ENCODE data around the gene GLRX2. TPM values are rescaled to one million over a fixed set of nuclear protein-coding genes. Genes with fewer than 3 reads are reported as not detected.

GLRX2 gene
- total RNA-seq, 1 donor from 2014 or later, result 2.7 TPM

DNA sequence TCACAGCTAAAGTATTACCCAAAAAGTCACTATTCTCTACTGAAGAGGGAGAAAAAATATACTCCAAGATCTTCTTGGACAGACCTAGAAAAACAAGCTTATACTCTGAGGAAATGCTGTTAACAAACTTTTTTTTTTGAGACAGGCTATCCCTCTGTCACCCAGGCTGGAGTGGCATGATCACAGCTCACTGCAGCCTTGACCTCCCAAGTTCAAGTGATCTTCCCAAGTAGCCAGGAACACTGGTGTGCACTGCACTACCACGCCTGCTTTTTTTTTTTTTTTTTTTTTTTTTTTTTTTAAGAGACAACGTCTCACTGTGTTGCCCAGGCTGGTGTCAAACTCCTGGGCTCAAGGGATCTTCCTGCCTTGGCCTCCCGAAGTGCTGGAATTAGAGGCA lies 17.3 kb downstream of the GLRX2 start:
- H3K4me3 ChIP-seq, result no peak overlapping the region
- H3K27ac ChIP-seq, result no peak overlapping the region
- intact Hi-C loops (cut with DNase I), result no loop called here
- no peaks in the 10 kb centered on the region for H3K9me3 ChIP-seq
- H3K4me1 ChIP-seq, result no peaks in the 10 kb centered on the region
- no peak for DNase-seq (ENCODE audit: extremely low spot score in 2 of 2)
- no peak for TF ChIP-seq POLR2A (IDR thresholded peaks at IDR 0.05)
- no peak for TF ChIP-seq POLR2AphosphoS5 (IDR thresholded peaks at IDR 0.05; ENCODE audit: insufficient read depth in 1 of 2, low read depth in 1 of 2)
- TF ChIP-seq, protein P1, sequence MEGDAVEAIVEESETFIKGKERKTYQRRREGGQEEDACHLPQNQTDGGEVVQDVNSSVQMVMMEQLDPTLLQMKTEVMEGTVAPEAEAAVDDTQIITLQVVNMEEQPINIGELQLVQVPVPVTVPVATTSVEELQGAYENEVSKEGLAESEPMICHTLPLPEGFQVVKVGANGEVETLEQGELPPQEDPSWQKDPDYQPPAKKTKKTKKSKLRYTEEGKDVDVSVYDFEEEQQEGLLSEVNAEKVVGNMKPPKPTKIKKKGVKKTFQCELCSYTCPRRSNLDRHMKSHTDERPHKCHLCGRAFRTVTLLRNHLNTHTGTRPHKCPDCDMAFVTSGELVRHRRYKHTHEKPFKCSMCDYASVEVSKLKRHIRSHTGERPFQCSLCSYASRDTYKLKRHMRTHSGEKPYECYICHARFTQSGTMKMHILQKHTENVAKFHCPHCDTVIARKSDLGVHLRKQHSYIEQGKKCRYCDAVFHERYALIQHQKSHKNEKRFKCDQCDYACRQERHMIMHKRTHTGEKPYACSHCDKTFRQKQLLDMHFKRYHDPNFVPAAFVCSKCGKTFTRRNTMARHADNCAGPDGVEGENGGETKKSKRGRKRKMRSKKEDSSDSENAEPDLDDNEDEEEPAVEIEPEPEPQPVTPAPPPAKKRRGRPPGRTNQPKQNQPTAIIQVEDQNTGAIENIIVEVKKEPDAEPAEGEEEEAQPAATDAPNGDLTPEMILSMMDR (IDR thresholded peaks at IDR 0.05), result no peak
- H3K27me3 ChIP-seq, result no peaks in the 10 kb centered on the region
- H3K36me3 ChIP-seq, result peaks cover 0 to 26% of the 10 kb centered on the region in 2 donors

DNA sequence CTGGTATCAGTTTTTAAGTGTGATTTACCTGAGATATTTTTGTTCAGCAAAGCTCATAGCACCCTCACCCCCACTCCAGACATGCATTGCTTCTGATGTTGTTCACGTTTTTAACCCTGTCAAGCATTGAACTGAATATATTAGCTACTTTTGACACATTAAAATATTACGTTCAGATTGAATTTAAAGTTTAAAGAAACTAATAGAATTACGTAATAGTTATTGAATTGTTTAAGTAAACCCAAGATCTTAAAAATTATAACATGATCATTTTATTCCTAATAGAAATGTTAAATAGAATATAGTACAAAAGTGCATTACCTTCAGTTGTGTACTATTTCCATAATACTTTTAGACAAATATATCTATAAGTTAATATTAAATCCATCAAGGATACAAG lies 18.9 kb downstream of the GLRX2 start:
- no peak for DNase-seq (ENCODE audit: extremely low spot score in 2 of 2)
- no peaks in the 10 kb centered on the region for H3K4me1 ChIP-seq
- TF ChIP-seq, protein P1 (IDR thresholded peaks at IDR 0.05), result no peak
- TF ChIP-seq POLR2A (IDR thresholded peaks at IDR 0.05), result no peak
- TF ChIP-seq POLR2AphosphoS5 (IDR thresholded peaks at IDR 0.05; ENCODE audit: insufficient read depth in 1 of 2, low read depth in 1 of 2), result no peak
- peaks cover 0 to 33% of the 10 kb centered on the region in 2 donors for H3K36me3 ChIP-seq
- H3K4me3 ChIP-seq, result no peak overlapping the region
- H3K27me3 ChIP-seq, result no peaks in the 10 kb centered on the region
- H3K27ac ChIP-seq, result no peak overlapping the region
- no peaks in the 10 kb centered on the region for H3K9me3 ChIP-seq
- intact Hi-C loops (cut with DNase I), result no loop called here

DNA sequence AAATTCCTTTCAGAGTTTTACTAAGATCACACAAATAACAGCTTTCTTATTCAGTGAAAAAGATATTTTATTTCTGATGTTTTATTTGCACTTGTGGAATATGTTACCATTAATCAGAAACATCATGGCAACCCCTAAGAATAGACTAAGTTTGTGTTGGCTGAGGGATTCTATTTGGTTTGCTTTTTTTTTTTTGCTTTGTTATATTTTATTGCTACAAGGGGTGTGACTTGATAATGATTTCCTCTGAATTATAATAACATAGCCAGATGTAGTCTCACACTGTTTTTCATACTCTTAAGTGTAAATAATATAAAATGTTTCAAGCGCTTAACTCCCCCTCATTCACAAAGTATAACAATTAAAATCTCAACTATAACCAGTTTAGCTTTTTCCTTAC lies 20.0 kb downstream of the GLRX2 start:
- H3K4me3 ChIP-seq, result no peak overlapping the region
- peaks cover 0 to 40% of the 10 kb centered on the region in 2 donors for H3K36me3 ChIP-seq
- TF ChIP-seq POLR2AphosphoS5 (IDR thresholded peaks at IDR 0.05; ENCODE audit: insufficient read depth in 1 of 2, low read depth in 1 of 2), result no peak
- TF ChIP-seq POLR2A (IDR thresholded peaks at IDR 0.05), result no peak
- TF ChIP-seq, protein P1 (IDR thresholded peaks at IDR 0.05), result no peak
- intact Hi-C loops (cut with DNase I), result no loop called here
- H3K27ac ChIP-seq, result no peak overlapping the region
- no peak for DNase-seq (ENCODE audit: extremely low spot score in 2 of 2)
- H3K4me1 ChIP-seq, result no peaks in the 10 kb centered on the region
- H3K27me3 ChIP-seq, result no peaks in the 10 kb centered on the region
- no peaks in the 10 kb centered on the region for H3K9me3 ChIP-seq

DNA sequence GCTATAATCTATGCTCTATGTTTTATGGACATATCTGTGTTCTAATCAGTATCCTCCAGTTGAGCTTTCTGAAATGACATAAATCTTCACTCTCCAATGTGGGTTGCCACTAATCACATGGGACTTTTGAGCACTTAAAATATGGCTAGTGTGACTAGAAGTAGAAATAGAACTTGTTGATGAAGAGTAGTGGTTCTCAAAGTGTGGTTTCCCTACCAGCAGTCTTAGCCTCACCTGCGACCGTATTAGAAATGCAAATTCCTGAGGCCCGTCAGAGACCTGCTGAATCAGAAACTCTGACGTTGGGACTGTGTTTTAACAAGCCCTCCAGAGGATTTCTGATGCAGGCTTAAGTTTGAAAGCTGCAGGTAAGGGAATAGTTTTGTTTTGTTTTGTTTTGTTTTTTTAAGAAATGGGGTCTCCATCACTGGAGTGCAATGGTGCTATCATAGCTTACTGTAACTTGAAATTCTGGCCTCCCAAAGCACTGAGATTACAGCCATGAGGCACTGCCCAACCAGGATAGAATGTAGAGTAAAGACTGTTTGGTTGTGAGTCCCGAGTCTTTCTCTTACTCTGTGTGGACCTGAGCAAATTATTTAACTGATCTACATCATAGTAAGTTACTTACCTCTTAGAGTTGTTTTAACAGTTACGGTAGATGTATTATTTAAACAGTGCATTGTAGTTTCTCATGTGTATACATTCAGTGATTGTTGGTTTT lies 21.7 kb downstream of the GLRX2 start:
- no peak overlapping the region for H3K4me3 ChIP-seq
- no peak overlapping the region for H3K27ac ChIP-seq
- no peak for DNase-seq (ENCODE audit: extremely low spot score in 2 of 2)
- no peaks in the 10 kb centered on the region for H3K27me3 ChIP-seq
- peaks cover 0 to 57% of the 10 kb centered on the region in 2 donors for H3K36me3 ChIP-seq
- TF ChIP-seq POLR2AphosphoS5 (IDR thresholded peaks at IDR 0.05; ENCODE audit: insufficient read depth in 1 of 2, low read depth in 1 of 2) (no peak), POLR2A (IDR thresholded peaks at IDR 0.05) (no peak)
- TF ChIP-seq, protein P1 (IDR thresholded peaks at IDR 0.05), result no peak
- no peaks in the 10 kb centered on the region for H3K9me3 ChIP-seq
- H3K4me1 ChIP-seq, result no peaks in the 10 kb centered on the region
- intact Hi-C loops (cut with DNase I), result no loop called here

DNA sequence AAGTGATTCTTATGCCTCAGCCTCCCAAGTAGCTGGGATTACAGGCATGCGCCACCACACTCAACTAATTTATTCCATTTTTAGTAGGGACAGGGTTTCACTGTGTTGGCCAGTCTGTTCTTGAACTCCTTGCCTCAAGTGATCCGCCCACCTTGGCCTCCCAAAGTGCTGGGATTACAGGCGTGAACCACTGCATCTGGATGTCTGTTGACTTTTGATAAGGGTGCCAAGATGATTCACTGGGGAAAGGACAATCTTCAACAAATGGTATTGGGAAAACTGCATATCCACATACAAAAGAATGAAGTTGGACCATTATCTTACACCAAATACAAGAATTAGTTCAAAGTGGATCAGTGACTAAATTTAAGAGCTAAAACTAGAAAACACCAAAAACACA lies 26.0 kb downstream of the GLRX2 start:
- DNase-seq (ENCODE audit: extremely low spot score in 2 of 2), result no peak
- no peak overlapping the region for H3K4me3 ChIP-seq
- TF ChIP-seq POLR2AphosphoS5 (IDR thresholded peaks at IDR 0.05; ENCODE audit: insufficient read depth in 1 of 2, low read depth in 1 of 2) (no peak), POLR2A (IDR thresholded peaks at IDR 0.05) (no peak)
- TF ChIP-seq, protein P1 (IDR thresholded peaks at IDR 0.05), result no peak
- no peaks in the 10 kb centered on the region for H3K27me3 ChIP-seq
- no peak overlapping the region for H3K27ac ChIP-seq
- H3K4me1 ChIP-seq, result peaks cover 12% of the 10 kb centered on the region
- H3K9me3 ChIP-seq, result no peaks in the 10 kb centered on the region
- H3K36me3 ChIP-seq, result peaks cover 0 to 74% of the 10 kb centered on the region in 2 donors
- intact Hi-C loops (cut with DNase I), result no loop called here

Measured in vagina (tissue), 2 donors.